ENCODE results near the gene RHBDD2. TPM values are rescaled to one million over a fixed set of nuclear protein-coding genes. Genes with fewer than 3 reads are reported as not detected.
"Not testable (repeated sequence)": the region's sequence is repeated elsewhere in the genome, so short reads cannot be mapped to it uniquely, and the experiment has no call there.

RHBDD2 gene
- total RNA-seq, 1 experiment from 2014 or later, result 79.3 TPM

GRCh38 chr7:75844158-75844557, 34.7 kb upstream of the RHBDD2 start:
- Histone ChIP-seq H3K4me3 (ENCODE audit: low read depth in 2 of 2, low read length in 2 of 2) (no peak overlapping the region), H3K27ac (ENCODE audit: low read length) (no peak overlapping the region), H3K9me3 (ENCODE audit: control insufficient read depth, insufficient read depth, low read depth, low read length) (no peaks in the 10 kb centered on the region), H3K4me1 (ENCODE audit: control insufficient read depth, insufficient read depth, low read length) (peaks cover 12% of the 10 kb centered on the region), H3K36me3 (ENCODE audit: control insufficient read depth, insufficient read depth, low read length) (no peaks in the 10 kb centered on the region), H3K27me3 (ENCODE audit: control insufficient read depth, insufficient read depth, low read length) (no peaks in the 10 kb centered on the region)
- ChIA-PET POLR2A (no interaction called here), CTCF (no interaction called here)
- no peak for ATAC-seq
- intact Hi-C loops (cut with micrococcal nuclease; ENCODE audit: unreplicated experiment), result no loop called here
- TF ChIP-seq TCF7L2 (IDR thresholded peaks at IDR 0.05; ENCODE audit: low read depth, low read length), result no peak
- no peak for TF ChIP-seq CTCF (IDR thresholded peaks at IDR 0.05)
- TF ChIP-seq REST (IDR thresholded peaks at IDR 0.05; ENCODE audit: insufficient read depth in 1 of 2, low read depth in 2 of 2, low read length in 1 of 2), result no peak
- no peak for TF ChIP-seq POLR2AphosphoS5 (IDR thresholded peaks at IDR 0.05; ENCODE audit: low read depth, low read length)
- TF ChIP-seq SIN3A (IDR thresholded peaks at IDR 0.05; ENCODE audit: borderline replicate concordance, insufficient read depth, low read depth, low read length), result no peak
- in situ Hi-C loops (cut with HindIII; ENCODE audit: low pct_unique_long_range_greater_than_20kb, low sequenced_read_pairs), result no loop called here
- DNase-seq (ENCODE audit: low read depth, low spot score), result no peak
- no TSS peak for BruUV-seq (replicated peaks)

GRCh38 chr7:75845132-75845531, 33.7 kb upstream of the RHBDD2 start:
- H3K4me3 ChIP-seq (ENCODE audit: low read depth in 2 of 2, low read length in 2 of 2); CTCF ChIA-PET; H3K9me3 ChIP-seq (ENCODE audit: control insufficient read depth, insufficient read depth, low read depth, low read length); in situ Hi-C loops (cut with HindIII; ENCODE audit: low pct_unique_long_range_greater_than_20kb, low sequenced_read_pairs); ATAC-seq; intact Hi-C loops (cut with micrococcal nuclease; ENCODE audit: unreplicated experiment); DNase-seq (ENCODE audit: low read depth, low spot score); BruUV-seq (replicated peaks); H3K36me3 ChIP-seq (ENCODE audit: control insufficient read depth, insufficient read depth, low read length); H3K27me3 ChIP-seq (ENCODE audit: control insufficient read depth, insufficient read depth, low read length); H3K27ac ChIP-seq (ENCODE audit: low read length): not testable (repeated sequence)
- POLR2A ChIA-PET, result interaction anchor here (0.6 kb wide), 1 partner anchor 62 kb away, joined by 6 read pairs; no protein-coding TSS in a partner anchor
- H3K4me1 ChIP-seq (ENCODE audit: control insufficient read depth, insufficient read depth, low read length), result peaks cover 12% of the 10 kb centered on the region

GRCh38 chr7:75847707-75848106, 31.1 kb upstream of the RHBDD2 start:
- DNase-seq (ENCODE audit: low read depth, low spot score) (no peak), ATAC-seq (no peak)
- in situ Hi-C loops (cut with HindIII; ENCODE audit: low pct_unique_long_range_greater_than_20kb, low sequenced_read_pairs), result no loop called here
- TF ChIP-seq POLR2AphosphoS5 (IDR thresholded peaks at IDR 0.05; ENCODE audit: low read depth, low read length) (no peak), TCF7L2 (IDR thresholded peaks at IDR 0.05; ENCODE audit: low read depth, low read length) (no peak), CTCF (IDR thresholded peaks at IDR 0.05) (no peak), SIN3A (IDR thresholded peaks at IDR 0.05; ENCODE audit: borderline replicate concordance, insufficient read depth, low read depth, low read length) (no peak), REST (IDR thresholded peaks at IDR 0.05; ENCODE audit: insufficient read depth in 1 of 2, low read depth in 2 of 2, low read length in 1 of 2) (no peak)
- no peak overlapping the region for H3K4me3 ChIP-seq (ENCODE audit: low read depth in 2 of 2, low read length in 2 of 2)
- no peaks in the 10 kb centered on the region for H3K36me3 ChIP-seq (ENCODE audit: control insufficient read depth, insufficient read depth, low read length)
- ChIA-PET CTCF (no interaction called here), POLR2A (no interaction called here)
- no TSS peak for BruUV-seq (replicated peaks)
- H3K4me1 ChIP-seq (ENCODE audit: control insufficient read depth, insufficient read depth, low read length), result peaks cover 9% of the 10 kb centered on the region
- H3K9me3 ChIP-seq (ENCODE audit: control insufficient read depth, insufficient read depth, low read depth, low read length), result no peaks in the 10 kb centered on the region
- H3K27ac ChIP-seq (ENCODE audit: low read length), result no peak overlapping the region
- no peaks in the 10 kb centered on the region for H3K27me3 ChIP-seq (ENCODE audit: control insufficient read depth, insufficient read depth, low read length)
- intact Hi-C loops (cut with micrococcal nuclease; ENCODE audit: unreplicated experiment), result no loop called here
